ENCODE results near the gene UNC5B.
"Not testable (repeated sequence)": the region's sequence is repeated elsewhere in the genome, so short reads cannot be mapped to it uniquely, and the experiment has no call there.

UNC5B gene

GRCh38 chr10:71283876-71284275, 71.5 kb downstream of the UNC5B start:
- DNase-seq (ENCODE audit: low read depth) = no peak

DNA sequence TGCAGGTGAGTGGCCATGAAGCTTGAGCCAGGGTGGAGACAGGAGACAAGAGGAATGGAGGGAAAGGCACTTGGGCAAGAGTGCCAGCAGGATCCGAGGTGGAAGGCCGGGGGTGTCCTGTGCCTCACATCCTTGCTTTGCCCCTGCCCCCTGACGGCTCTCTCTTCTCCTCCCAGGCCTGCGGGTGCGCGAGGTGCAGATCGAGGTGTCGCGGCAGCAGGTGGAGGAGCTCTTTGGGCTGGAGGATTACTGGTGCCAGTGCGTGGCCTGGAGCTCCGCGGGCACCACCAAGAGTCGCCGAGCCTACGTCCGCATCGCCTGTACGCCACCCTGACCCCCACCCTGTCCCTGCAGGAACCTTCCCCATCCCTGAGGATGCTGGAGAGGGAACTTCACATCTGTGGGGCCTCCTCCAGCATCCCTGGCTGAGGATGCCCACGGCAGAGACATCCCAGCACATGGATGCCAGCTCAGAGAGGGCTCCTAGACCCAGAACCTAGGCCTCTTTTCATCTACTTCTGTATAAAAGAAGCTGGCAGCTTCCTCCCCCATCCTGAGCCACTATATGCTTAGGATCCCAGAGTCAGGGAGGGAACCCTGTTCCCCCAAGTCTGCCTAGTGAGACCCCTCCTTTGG, 72.3 kb downstream of the UNC5B start:
- DNase-seq (ENCODE audit: low read depth) = no peak

DNA sequence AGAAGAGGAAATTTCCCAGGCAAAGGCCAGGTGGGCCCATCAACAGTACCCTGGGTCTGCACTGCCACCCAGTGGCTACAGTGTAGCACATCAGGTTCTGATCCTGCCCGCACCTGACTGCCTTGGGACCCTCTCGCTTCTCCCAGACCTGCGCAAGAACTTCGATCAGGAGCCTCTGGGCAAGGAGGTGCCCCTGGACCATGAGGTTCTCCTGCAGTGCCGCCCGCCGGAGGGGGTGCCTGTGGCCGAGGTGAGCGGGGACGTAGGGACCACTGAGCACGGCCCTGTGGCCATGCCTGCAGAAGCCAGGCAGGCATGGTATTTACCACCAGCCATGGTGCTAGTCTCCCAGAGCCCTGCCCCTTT, 72.8 kb downstream of the UNC5B start:
- DNase-seq (ENCODE audit: low read depth) = no peak

DNA sequence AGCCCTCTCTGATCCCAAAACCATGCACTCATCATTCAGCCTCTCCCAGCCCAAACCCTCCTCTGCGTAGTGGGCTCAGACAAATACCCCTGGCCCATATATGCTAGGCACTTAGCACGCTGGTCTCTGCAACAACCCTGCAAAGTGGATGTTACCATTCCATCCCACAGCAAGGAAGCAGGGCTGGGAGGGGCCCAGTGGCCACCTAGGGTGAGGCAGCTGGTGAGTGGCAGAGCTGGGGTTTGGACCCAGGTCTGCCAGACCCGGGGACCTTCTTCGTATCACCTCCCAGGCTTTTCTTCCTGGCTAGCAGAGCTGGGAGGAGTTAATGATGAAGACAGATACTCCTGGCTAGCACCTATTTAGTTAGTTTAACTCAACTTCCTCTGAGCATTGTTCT, 73.6 kb downstream of the UNC5B start:
- DNase-seq (ENCODE audit: low read depth) = no peak

DNA sequence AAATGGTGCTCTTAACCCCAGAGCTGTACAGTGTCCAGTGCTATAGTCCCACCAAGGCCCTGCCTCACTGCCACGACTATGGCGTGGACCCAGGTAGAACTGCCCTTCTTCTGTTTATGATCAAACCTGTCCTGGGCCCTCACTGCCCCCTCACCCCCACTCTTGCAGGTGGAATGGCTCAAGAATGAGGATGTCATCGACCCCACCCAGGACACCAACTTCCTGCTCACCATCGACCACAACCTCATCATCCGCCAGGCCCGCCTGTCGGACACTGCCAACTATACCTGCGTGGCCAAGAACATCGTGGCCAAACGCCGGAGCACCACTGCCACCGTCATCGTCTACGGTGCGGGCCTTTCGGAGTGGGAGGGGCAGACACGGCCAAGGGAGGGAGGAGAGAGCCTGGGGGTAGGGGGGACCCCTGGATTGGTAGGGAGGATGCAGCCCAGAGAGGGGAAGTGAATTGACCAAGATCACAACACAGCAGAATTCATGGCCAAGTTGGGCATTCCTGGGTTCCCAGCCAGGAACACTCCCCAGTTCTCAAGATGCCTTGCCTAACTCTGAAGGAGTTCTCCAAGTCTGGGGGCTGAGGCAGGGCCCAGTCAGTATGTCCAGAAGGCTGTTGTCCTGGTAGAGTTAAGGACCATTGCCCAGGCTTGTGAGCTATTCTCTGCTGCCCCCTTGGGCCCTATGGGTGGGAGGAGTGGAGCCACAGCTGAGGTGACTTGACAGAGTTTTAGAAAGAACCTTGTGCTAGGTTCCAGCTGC, 74.3 kb downstream of the UNC5B start:
- DNase-seq (ENCODE audit: low read depth) = no peak

- DNase-seq (ENCODE audit: low read depth) = no peak
These were observed 75.1 kb downstream of the UNC5B start for GRCh38 chr10:71287456-71287855.

DNA sequence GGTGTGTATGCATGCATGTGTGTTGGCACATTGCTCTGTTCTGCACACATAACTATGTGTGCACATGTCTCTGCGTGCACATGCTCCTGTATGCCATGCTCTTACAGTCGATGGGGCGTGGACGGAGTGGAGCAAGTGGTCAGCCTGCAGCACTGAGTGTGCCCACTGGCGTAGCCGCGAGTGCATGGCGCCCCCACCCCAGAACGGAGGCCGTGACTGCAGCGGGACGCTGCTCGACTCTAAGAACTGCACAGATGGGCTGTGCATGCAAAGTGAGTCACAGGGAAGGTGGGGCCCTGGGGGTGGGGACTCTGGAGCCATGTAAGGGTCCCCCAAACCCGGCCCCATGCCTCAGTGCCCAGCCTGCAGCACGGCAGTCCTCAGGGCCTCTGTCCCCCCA, 76.1 kb downstream of the UNC5B start:
- no peak for DNase-seq (ENCODE audit: low read depth)

DNA sequence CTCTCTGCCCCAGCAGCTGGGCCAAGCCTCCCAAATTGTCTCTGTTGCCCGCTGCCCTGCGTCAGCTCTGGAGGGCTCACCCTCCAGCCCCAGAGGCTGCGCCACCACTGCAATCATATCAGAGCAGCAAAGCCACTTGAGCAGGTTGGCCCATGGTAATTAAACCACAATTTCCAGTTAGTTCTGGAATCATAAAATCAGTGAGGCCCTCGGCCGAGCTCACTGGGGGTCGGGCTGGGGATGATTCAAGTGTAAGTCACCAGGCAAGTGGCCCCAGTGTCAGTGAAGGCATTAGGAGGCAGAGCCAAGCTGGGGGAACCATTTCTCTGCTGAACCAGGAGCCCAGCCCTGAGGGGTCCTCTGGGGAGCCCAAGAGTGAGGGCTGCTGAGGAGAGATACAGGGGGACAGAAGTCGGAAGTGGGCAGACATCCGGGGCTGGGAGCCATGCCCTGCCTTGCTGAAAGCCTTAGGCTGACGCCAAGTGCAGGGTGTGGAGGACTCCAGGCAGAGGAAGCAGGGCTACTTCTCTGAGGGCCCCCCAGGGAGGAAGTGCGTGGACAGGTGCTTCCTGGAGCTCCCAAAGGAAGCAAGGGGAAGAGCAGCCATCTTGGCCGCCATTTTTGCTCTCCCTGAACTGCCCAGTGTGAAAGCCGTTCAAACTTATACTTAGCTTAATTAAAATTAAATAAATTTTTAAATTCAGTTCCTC, 77.2 kb downstream of the UNC5B start:
- no peak for DNase-seq (ENCODE audit: low read depth)

GRCh38 chr10:71290331-71290730, 78.0 kb downstream of the UNC5B start:
- DNase-seq (ENCODE audit: low read depth) = no peak

GRCh38 chr10:71290806-71291527, 78.6 kb downstream of the UNC5B start:
- DNase-seq (ENCODE audit: low read depth) = no peak

DNA sequence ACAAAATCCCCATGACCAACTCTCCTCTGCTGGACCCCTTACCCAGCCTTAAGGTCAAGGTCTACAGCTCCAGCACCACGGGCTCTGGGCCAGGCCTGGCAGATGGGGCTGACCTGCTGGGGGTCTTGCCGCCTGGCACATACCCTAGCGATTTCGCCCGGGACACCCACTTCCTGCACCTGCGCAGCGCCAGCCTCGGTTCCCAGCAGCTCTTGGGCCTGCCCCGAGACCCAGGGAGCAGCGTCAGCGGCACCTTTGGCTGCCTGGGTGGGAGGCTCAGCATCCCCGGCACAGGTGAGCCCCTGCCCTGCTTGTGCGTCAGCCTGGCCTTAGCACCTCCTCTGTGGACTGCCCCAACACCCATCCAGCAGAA, 79.1 kb downstream of the UNC5B start:
- DNase-seq (ENCODE audit: low read depth) = no peak

GRCh38 chr10:71292624-71293445, 80.5 kb downstream of the UNC5B start:
- peak; percentile 16 for DNase-seq (ENCODE audit: low read depth)

- no peak for DNase-seq (ENCODE audit: low read depth)
These were observed 81.2 kb downstream of the UNC5B start for GRCh38 chr10:71293446-71294084.

DNA sequence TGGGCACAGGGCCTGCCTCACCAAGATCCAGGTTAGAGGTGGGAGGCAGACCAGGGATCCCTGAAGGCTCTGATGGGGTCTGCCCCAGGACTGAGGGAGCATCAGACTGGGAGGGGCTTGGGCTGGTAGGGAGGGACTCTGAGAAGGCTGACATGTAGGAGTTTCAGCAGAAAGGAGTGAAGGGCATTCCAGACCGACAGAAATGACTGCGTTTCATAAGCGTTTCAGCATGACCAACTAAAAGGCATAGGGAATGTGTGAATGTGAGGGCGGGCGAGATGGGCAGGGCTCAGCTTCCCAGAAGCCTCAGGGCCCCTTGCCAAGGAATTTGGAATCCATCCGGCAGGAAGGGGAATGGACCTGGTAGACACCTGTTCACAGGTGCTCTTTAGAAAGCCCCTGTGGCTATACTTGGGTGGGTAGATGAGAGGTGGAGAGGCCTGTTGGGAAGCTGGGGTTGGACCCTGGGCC, 81.8 kb downstream of the UNC5B start:
- no peak for DNase-seq (ENCODE audit: low read depth)

DNA sequence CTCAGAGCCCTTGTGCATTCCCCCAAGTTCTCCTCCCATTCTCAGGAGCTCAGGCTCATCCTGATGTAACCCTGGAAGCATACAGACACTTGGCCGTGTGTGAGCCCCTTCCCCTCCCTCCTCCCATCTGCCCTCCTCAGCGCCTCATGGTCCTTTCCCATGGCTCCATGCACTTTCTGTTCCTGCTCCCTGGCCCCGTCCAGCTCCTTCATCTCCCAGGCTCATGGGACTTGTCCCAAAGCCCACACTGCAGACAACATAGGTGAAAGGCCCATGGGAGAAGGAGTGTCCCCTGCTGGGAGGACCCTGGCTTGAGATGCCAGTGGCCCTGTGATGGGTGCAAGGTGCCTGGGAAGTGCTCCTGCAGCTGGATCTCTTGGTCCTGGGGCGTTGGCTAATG, 82.5 kb downstream of the UNC5B start:
- DNase-seq (ENCODE audit: low read depth) = no peak

GRCh38 chr10:71295641-71296040, 83.3 kb downstream of the UNC5B start:
- DNase-seq (ENCODE audit: low read depth) = no peak

- no peak for DNase-seq (ENCODE audit: low read depth)
These were observed 83.7 kb downstream of the UNC5B start for GRCh38 chr10:71296086-71296485.

- not testable (repeated sequence) for DNase-seq (ENCODE audit: low read depth)
These were observed 84.4 kb downstream of the UNC5B start for GRCh38 chr10:71296811-71297210.

- no peak for DNase-seq (ENCODE audit: low read depth)
These were observed 85.0 kb downstream of the UNC5B start for GRCh38 chr10:71297343-71297742.

GRCh38 chr10:71299071-71299785, 86.9 kb downstream of the UNC5B start:
- no peak for DNase-seq (ENCODE audit: low read depth)

Measured in fibroblast of gingiva (primary cell).